HepG2 (cell line): Measurements from ENCODE around the gene CISD1. TPM values are rescaled to one million over a fixed set of nuclear protein-coding genes. Genes with fewer than 3 reads are reported as not detected.
A peak's percentile ranks its signal among the peaks of the same experiment; 100 is the strongest.

Source experiments
- ATAD3A ChIP-seq: sonication (generic); formaldehyde crosslinking; IDR thresholded peaks from 2 replicates; pipeline ENCODE4 v1.4.0; 2020; ENCODE audit warnings: missing genetic modification reagents
- CREB1 ChIP-seq, 2 experiments: fragments of 450-650 bp in 1 of 2; IDR thresholded peaks; 2 replicates each; pipeline ENCODE4 v1.6.1; 2016 to 2017; ENCODE audit warnings: control low read depth in 1 of 2, mild to moderate bottlenecking in 1 of 2, missing compliant biosample characterization in 1 of 2, missing genetic modification characterization in 1 of 2
- GATAD2A ChIP-seq: IDR thresholded peaks from 2 replicates; pipeline ENCODE4 v1.6.1; 2016
- HNF4G ChIP-seq, 2 experiments: sonication (generic) in 1 of 2; formaldehyde crosslinking in 1 of 2; IDR thresholded peaks; 2 replicates each; pipeline versions ENCODE4 v1.4.0 to v1.6.1; 2011 to 2020; ENCODE audit warnings: borderline replicate concordance in 2 of 2, low read depth in 2 of 2, mild to moderate bottlenecking in 2 of 2, low read length in 1 of 2, missing genetic modification reagents in 1 of 2, moderate library complexity in 1 of 2
- JUN ChIP-seq: sonication (generic); formaldehyde crosslinking; IDR thresholded peaks from 2 replicates; pipeline ENCODE4 v1.4.0; 2020; ENCODE audit warnings: mild to moderate bottlenecking, missing genetic modification reagents
- KAT8 ChIP-seq: IDR thresholded peaks from 2 replicates; pipeline ENCODE4 v1.6.1; 2016; ENCODE audit warnings: missing genetic modification reagents, missing compliant biosample characterization
- PCBP2 ChIP-seq: fragments of 200-400 bp; formaldehyde crosslinking; optimal IDR thresholded peaks from 2 replicates; pipeline ENCODE3; 2018; ENCODE audit warnings: low read length, low read depth; ENCODE audit not compliant: poor library complexity, severe bottlenecking
- RELA ChIP-seq: sonication (generic); formaldehyde crosslinking; IDR thresholded peaks from 2 replicates; pipeline ENCODE4 v1.4.0; 2020; ENCODE audit warnings: missing genetic modification reagents
- SNAI1 ChIP-seq: sonication (generic); formaldehyde crosslinking; IDR thresholded peaks from 2 replicates; pipeline ENCODE4 v1.5.0; 2020; ENCODE audit warnings: mild to moderate bottlenecking, missing genetic modification reagents, borderline replicate concordance
- TARDBP ChIP-seq: sonication (generic); formaldehyde crosslinking; IDR thresholded peaks from 2 replicates; pipeline ENCODE4 v1.8.0; 2022; ENCODE audit warnings: mild to moderate bottlenecking, missing genetic modification reagents
- ZNF17 ChIP-seq: sonication (generic); formaldehyde crosslinking; IDR thresholded peaks from 2 replicates; pipeline ENCODE4 v1.5.0; 2020; ENCODE audit warnings: mild to moderate bottlenecking, missing genetic modification reagents
- ZNF280B ChIP-seq: sonication (generic); formaldehyde crosslinking; IDR thresholded peaks from 2 replicates; pipeline ENCODE4 v1.5.0; 2020; ENCODE audit warnings: missing genetic modification reagents, mild to moderate bottlenecking, borderline replicate concordance
- ZNF350 ChIP-seq: sonication (generic); formaldehyde crosslinking; IDR thresholded peaks from 2 replicates; pipeline ENCODE4 v1.4.0; 2020; ENCODE audit warnings: mild to moderate bottlenecking, low read depth, missing genetic modification reagents, borderline replicate concordance
- ZNF362 ChIP-seq: sonication (generic); formaldehyde crosslinking; IDR thresholded peaks from 2 replicates; pipeline ENCODE4 v1.4.0; 2020; ENCODE audit warnings: missing genetic modification reagents, mild to moderate bottlenecking, borderline replicate concordance
- ZNF530 ChIP-seq: sonication (generic); formaldehyde crosslinking; IDR thresholded peaks from 2 replicates; pipeline ENCODE4 v1.5.0; 2020; ENCODE audit warnings: low read depth, mild to moderate bottlenecking, missing genetic modification reagents
- ZNF552 ChIP-seq: sonication (generic); formaldehyde crosslinking; IDR thresholded peaks from 2 replicates; pipeline ENCODE4 v1.9.0; 2022; ENCODE audit warnings: missing genetic modification reagents, mild to moderate bottlenecking, borderline replicate concordance
- polyA plus RNA-seq, 8 experiments: library from polyadenylated mRNA; depleted of rRNA in 3 of 8; stranded (reverse) in 7 of 8; unstranded in 1 of 8; fragments of >200 nt; fragmentation: Illumina TruSeq in 4 of 8; extraction: Trizol in 4 of 8; gene quantifications; 2 replicates each; pipeline versions ENCODE4 v1.2.1 to v1.2.3, GENCODE V29; 2011 to 2016; ENCODE audit warnings: low read depth in 4 of 8, missing spikeins in 1 of 8, mixed read lengths in 1 of 8; ENCODE audit not compliant: insufficient read depth in 1 of 8
- total RNA-seq, 5 experiments: library from RNA; depleted of rRNA; stranded (reverse); fragments of >200 nt; fragmentation: Illumina TruSeq; extraction: Trizol; gene quantifications; 2 replicates each; pipeline ENCODE4 v1.2.3, GENCODE V29; 2016; ENCODE audit warnings: low read depth in 1 of 5
- TF ChIP-seq, protein P1 (sequence below): IDR thresholded peaks from 2 replicates; pipeline ENCODE4 v1.6.1; 2018; ENCODE audit warnings: missing genetic modification reagents, mild to moderate bottlenecking, missing compliant biosample characterization
- TF ChIP-seq, protein P2 (sequence below): IDR thresholded peaks from 2 replicates; pipeline ENCODE4 v1.6.1; 2012; ENCODE audit warnings: low read depth, low read length, improper control_type of control experiment
- TF ChIP-seq, protein P3 (sequence below): sonication (generic); formaldehyde crosslinking; IDR thresholded peaks from 2 replicates; pipeline ENCODE4 v1.5.0; 2020; ENCODE audit warnings: mild to moderate bottlenecking, missing genetic modification reagents
- TF ChIP-seq, protein P4 (sequence below): sonication (generic); formaldehyde crosslinking; IDR thresholded peaks from 2 replicates; pipeline ENCODE4 v1.9.0; 2022; ENCODE audit warnings: missing genetic modification reagents, mild to moderate bottlenecking, borderline replicate concordance

Gene CISD1
- total and polyA plus RNA-seq, 2 of the 13 experiments (the other 11 are each of a cell fraction or from before 2014, with no cell fraction given) = 63.4 to 78.9 TPM

DNA sequence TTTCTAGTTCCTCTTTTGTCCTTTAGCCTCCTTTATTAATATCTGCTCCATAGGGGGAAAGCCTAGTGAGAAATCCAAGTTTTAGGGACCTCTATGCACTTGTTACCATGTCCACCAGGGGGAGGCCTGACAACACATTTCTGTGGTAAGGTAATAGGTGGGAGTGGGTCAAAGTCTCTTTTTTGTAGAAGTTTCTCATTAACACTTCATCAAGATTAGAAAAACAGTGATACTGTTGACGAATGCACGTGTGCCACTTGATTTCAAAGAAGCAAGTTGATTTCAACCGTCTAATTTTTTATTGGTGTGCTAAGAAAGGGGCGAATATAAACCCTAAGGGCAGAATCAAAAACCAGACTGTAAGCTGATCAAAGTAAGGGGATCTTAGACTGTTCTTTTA lies 30.6 kb downstream of the CISD1 start (continued):
- TF ChIP-seq, protein P1, sequence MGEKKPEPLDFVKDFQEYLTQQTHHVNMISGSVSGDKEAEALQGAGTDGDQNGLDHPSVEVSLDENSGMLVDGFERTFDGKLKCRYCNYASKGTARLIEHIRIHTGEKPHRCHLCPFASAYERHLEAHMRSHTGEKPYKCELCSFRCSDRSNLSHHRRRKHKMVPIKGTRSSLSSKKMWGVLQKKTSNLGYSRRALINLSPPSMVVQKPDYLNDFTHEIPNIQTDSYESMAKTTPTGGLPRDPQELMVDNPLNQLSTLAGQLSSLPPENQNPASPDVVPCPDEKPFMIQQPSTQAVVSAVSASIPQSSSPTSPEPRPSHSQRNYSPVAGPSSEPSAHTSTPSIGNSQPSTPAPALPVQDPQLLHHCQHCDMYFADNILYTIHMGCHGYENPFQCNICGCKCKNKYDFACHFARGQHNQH (CRISPR knock-in tag) = no peak
- no peak for TF ChIP-seq ZNF280B (CRISPR knock-in tag)
- TF ChIP-seq TARDBP (CRISPR knock-in tag) = no peak
- TF ChIP-seq RELA (CRISPR knock-in tag) = no peak
- 0 out of 2 replicates have a peak, but pooled peaks have one; percentile 70 for TF ChIP-seq HNF4G (IDR thresholded peaks at IDR 0.05; ENCODE audit: borderline replicate concordance, low read depth, low read length)
- no peak for TF ChIP-seq HNF4G (CRISPR knock-in tag; IDR thresholded peaks at IDR 0.05; ENCODE audit: borderline replicate concordance, low read depth)
- no peak for TF ChIP-seq PCBP2
- TF ChIP-seq, protein P2, sequence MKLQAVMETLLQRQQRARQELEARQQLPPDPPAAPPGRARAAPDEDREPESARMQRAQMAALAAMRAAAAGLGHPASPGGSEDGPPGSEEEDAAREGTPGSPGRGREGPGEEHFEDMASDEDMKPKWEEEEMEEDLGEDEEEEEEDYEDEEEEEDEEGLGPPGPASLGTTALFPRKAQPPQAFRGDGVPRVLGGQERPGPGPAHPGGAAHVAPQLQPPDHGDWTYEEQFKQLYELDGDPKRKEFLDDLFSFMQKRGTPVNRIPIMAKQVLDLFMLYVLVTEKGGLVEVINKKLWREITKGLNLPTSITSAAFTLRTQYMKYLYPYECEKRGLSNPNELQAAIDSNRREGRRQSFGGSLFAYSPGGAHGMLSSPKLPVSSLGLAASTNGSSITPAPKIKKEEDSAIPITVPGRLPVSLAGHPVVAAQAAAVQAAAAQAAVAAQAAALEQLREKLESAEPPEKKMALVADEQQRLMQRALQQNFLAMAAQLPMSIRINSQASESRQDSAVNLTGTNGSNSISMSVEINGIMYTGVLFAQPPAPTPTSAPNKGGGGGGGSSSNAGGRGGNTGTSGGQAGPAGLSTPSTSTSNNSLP = peak; percentile 60
- no peak for TF ChIP-seq ZNF552 (CRISPR knock-in tag)
- TF ChIP-seq ZNF530 (CRISPR knock-in tag) = no peak
- no peak for TF ChIP-seq ZNF362 (CRISPR knock-in tag)
- TF ChIP-seq CREB1 (IDR thresholded peaks at IDR 0.05) = no peak
- peak; percentile 28; the same call in 1 of the 2 replicates for TF ChIP-seq CREB1 (CRISPR knock-in tag; IDR thresholded peaks at IDR 0.05)
- TF ChIP-seq JUN (CRISPR knock-in tag) = no peak
- 0 out of 2 replicates have a peak, but pooled peaks have one; percentile 23 for TF ChIP-seq KAT8 (CRISPR knock-in tag)
- no peak for TF ChIP-seq ATAD3A (CRISPR knock-in tag)
- TF ChIP-seq, protein P3, sequence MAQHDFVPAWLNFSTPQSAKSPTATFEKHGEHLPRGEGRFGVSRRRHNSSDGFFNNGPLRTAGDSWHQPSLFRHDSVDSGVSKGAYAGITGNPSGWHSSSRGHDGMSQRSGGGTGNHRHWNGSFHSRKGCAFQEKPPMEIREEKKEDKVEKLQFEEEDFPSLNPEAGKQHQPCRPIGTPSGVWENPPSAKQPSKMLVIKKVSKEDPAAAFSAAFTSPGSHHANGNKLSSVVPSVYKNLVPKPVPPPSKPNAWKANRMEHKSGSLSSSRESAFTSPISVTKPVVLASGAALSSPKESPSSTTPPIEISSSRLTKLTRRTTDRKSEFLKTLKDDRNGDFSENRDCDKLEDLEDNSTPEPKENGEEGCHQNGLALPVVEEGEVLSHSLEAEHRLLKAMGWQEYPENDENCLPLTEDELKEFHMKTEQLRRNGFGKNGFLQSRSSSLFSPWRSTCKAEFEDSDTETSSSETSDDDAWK (CRISPR knock-in tag) = no peak
- TF ChIP-seq ZNF350 (CRISPR knock-in tag) = no peak
- TF ChIP-seq, protein P4, sequence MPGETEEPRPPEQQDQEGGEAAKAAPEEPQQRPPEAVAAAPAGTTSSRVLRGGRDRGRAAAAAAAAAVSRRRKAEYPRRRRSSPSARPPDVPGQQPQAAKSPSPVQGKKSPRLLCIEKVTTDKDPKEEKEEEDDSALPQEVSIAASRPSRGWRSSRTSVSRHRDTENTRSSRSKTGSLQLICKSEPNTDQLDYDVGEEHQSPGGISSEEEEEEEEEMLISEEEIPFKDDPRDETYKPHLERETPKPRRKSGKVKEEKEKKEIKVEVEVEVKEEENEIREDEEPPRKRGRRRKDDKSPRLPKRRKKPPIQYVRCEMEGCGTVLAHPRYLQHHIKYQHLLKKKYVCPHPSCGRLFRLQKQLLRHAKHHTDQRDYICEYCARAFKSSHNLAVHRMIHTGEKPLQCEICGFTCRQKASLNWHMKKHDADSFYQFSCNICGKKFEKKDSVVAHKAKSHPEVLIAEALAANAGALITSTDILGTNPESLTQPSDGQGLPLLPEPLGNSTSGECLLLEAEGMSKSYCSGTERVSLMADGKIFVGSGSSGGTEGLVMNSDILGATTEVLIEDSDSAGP = no peak
- no peak for TF ChIP-seq SNAI1
- peak; percentile 44 for TF ChIP-seq GATAD2A
- no peak for TF ChIP-seq ZNF17
